ENCODE results near the gene AFAP1.

The AFAP1 gene

DNA sequence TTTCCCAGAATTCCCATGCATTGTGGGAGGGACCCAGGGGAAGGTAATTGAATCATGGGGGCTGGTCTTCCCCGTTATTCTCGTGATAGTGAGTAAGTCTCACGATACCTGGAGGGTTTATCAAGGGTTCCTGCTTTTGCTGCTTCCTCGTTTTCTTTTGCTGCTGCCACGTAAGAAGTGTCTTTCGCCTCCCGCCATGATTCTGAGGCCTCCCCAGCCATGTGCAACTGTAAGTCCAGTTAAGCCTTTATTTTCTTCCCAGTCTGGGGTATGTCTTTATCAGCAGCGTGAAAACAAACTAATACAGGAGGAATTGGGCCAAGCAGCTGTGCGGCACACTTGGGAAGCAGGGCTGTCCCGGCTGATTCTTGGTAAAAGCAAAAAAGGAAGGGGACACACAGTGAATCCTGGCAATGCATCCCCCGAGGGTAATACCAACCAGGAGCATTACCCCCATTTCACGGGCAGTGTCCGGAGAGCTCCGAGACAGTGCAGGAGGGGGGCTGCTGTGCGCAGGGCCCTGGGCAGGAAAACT lies 185.7 kb downstream of the AFAP1 start:
- Histone ChIP-seq H3K4me3 (ENCODE audit: low read depth in 1 of 2, low read length in 1 of 2) (no peak overlapping the region), H3K27me3 (no peaks in the 10 kb centered on the region), H3K9me3 (no peaks in the 10 kb centered on the region), H3K4me1 (ENCODE audit: control insufficient read depth in 1 of 2, insufficient read depth in 1 of 2, low read depth in 1 of 2, low read length in 1 of 2) (no peaks in the 10 kb centered on the region), H3K27ac (no peak overlapping the region), H3K36me3 (no peaks in the 10 kb centered on the region)
- TF ChIP-seq, protein P1, sequence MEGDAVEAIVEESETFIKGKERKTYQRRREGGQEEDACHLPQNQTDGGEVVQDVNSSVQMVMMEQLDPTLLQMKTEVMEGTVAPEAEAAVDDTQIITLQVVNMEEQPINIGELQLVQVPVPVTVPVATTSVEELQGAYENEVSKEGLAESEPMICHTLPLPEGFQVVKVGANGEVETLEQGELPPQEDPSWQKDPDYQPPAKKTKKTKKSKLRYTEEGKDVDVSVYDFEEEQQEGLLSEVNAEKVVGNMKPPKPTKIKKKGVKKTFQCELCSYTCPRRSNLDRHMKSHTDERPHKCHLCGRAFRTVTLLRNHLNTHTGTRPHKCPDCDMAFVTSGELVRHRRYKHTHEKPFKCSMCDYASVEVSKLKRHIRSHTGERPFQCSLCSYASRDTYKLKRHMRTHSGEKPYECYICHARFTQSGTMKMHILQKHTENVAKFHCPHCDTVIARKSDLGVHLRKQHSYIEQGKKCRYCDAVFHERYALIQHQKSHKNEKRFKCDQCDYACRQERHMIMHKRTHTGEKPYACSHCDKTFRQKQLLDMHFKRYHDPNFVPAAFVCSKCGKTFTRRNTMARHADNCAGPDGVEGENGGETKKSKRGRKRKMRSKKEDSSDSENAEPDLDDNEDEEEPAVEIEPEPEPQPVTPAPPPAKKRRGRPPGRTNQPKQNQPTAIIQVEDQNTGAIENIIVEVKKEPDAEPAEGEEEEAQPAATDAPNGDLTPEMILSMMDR (IDR thresholded peaks at IDR 0.05), result no peak

DNA sequence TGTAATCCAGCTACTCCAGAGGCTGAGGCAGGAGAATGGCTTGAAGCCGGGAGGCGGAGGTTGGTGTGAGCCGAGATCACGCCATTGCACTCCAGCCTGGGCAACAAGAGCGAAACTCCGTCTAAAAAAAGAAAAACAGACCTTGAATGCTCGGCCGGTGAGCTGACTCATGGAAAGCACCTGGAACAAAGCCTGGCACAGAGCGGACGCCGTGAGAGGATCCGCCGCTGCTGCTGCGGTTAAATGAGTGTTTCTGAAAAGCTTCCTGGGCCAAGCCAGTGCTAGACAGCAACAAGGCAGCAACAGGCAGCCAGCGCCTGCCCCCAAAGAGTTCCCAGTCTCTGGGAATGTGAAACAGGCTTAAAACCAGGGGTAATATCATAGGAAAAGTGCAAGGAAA lies 186.4 kb downstream of the AFAP1 start:
- TF ChIP-seq, protein P1 (IDR thresholded peaks at IDR 0.05), result no peak
- Histone ChIP-seq H3K27me3 (no peaks in the 10 kb centered on the region), H3K27ac (no peak overlapping the region), H3K4me1 (ENCODE audit: control insufficient read depth in 1 of 2, insufficient read depth in 1 of 2, low read depth in 1 of 2, low read length in 1 of 2) (no peaks in the 10 kb centered on the region), H3K36me3 (no peaks in the 10 kb centered on the region), H3K4me3 (ENCODE audit: low read depth in 1 of 2, low read length in 1 of 2) (no peak overlapping the region), H3K9me3 (no peaks in the 10 kb centered on the region)

DNA sequence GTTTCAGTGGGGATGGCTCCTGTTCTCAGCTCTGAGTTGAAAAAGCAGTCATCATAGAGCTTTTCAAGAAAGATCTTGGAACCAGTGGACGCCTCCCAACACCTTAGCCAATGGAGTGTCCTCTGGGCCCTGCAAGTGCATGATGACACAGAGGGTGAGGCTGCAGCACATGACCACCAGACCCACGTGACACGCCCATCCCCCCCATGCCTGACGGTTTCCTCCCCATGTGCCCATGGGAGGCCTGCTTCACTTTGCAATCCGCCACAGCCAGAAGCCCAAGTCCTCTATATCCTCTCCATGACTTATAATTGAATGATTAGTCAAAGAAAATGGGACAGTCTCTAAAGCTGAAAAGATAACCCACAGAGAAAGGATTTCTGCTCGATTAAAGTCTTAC lies 187.0 kb downstream of the AFAP1 start:
- no peak overlapping the region for H3K4me3 ChIP-seq (ENCODE audit: low read depth in 1 of 2, low read length in 1 of 2)
- H3K27me3 ChIP-seq, result no peaks in the 10 kb centered on the region
- TF ChIP-seq, protein P1 (IDR thresholded peaks at IDR 0.05), result no peak
- H3K9me3 ChIP-seq, result no peaks in the 10 kb centered on the region
- H3K36me3 ChIP-seq, result no peaks in the 10 kb centered on the region
- no peak overlapping the region for H3K27ac ChIP-seq
- H3K4me1 ChIP-seq (ENCODE audit: control insufficient read depth in 1 of 2, insufficient read depth in 1 of 2, low read depth in 1 of 2, low read length in 1 of 2), result no peaks in the 10 kb centered on the region

DNA sequence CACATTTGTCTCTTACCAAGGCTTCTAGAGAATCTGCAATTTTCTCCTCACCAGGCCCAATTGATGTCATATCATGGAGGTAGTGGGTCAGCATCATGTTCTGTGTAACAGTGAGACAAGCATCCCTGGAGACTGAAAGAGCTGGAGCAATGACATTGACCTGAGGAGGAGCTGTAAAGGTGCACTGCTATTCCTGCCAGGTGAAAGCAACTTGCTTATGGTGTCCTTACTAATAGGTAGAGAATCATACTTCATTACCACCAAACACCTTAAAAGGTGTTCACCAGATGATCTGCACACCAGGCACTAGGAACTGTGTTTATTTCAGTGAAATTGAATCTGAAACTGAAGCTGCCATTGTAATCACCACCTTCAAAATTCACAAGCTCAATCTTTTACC lies 188.7 kb downstream of the AFAP1 start:
- Histone ChIP-seq H3K27ac (no peak overlapping the region), H3K36me3 (no peaks in the 10 kb centered on the region), H3K9me3 (no peaks in the 10 kb centered on the region), H3K27me3 (no peaks in the 10 kb centered on the region), H3K4me1 (ENCODE audit: control insufficient read depth in 1 of 2, insufficient read depth in 1 of 2, low read depth in 1 of 2, low read length in 1 of 2) (no peaks in the 10 kb centered on the region), H3K4me3 (ENCODE audit: low read depth in 1 of 2, low read length in 1 of 2) (no peak overlapping the region)
- TF ChIP-seq, protein P1 (IDR thresholded peaks at IDR 0.05), result no peak

DNA sequence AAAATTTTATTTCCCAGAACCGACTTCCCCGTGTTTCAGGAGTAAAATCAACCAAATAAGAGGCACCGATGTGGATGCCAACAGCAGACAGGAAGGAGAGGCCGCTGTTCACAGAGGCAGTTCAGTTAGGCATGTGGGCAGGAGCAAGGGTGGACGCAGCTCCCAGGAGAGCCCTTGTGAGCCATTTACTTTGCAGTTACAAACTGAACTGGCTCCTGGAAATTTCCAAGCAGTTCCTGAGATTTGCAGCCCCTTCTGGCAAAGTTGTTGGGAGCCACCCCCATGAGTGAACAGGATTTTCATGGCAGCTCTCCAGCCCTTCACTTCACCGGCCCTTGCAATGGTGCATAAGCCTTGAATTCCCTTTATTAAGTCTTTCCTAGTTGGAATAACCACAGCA lies 189.1 kb downstream of the AFAP1 start:
- Histone ChIP-seq H3K4me3 (ENCODE audit: low read depth in 1 of 2, low read length in 1 of 2) (no peak overlapping the region), H3K27ac (no peak overlapping the region), H3K9me3 (no peaks in the 10 kb centered on the region), H3K36me3 (no peaks in the 10 kb centered on the region), H3K27me3 (no peaks in the 10 kb centered on the region), H3K4me1 (ENCODE audit: control insufficient read depth in 1 of 2, insufficient read depth in 1 of 2, low read depth in 1 of 2, low read length in 1 of 2) (no peaks in the 10 kb centered on the region)
- TF ChIP-seq, protein P1 (IDR thresholded peaks at IDR 0.05), result no peak

DNA sequence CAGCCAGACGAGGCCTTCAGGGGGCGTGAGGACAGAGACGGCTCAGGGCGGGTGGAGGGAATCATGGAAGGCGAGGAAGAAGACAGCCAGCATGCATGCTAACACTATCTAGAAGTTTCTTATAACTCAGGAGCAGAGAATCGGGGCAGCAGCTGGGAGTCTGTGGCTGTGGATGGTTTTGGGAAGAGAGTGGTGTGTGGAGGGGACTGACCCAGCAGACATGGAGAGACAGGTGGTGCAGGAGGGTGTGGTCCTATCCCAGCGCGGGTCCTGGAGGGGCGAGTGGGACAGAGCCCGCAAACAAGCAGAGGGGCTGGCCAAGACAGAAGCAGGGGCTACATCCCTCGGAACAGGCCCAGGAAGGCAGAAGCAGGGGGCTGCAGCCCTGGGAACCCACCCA lies 192.1 kb downstream of the AFAP1 start:
- H3K9me3 ChIP-seq, result no peaks in the 10 kb centered on the region
- TF ChIP-seq, protein P1 (IDR thresholded peaks at IDR 0.05), result no peak
- H3K27ac ChIP-seq, result no peak overlapping the region
- no peak overlapping the region for H3K4me3 ChIP-seq (ENCODE audit: low read depth in 1 of 2, low read length in 1 of 2)
- no peaks in the 10 kb centered on the region for H3K27me3 ChIP-seq
- H3K36me3 ChIP-seq, result no peaks in the 10 kb centered on the region
- H3K4me1 ChIP-seq (ENCODE audit: control insufficient read depth in 1 of 2, insufficient read depth in 1 of 2, low read depth in 1 of 2, low read length in 1 of 2), result no peaks in the 10 kb centered on the region
